Keratinocyte (primary cell): ENCODE results near the gene SCUBE1.

Experiments used
- EZH2 ChIP-seq: IDR thresholded peaks from one replicate; pipeline ENCODE4 v1.6.1; 2012; ENCODE audit warnings: inconsistent platforms, mild to moderate bottlenecking, low read length, moderate library complexity
- TF ChIP-seq, protein P1 (sequence below), 3 experiments: IDR thresholded peaks in 1 of 3; conservative IDR thresholded peaks in 1 of 3; optimal IDR thresholded peaks in 1 of 3; 2 replicates in 2 of 3; 3 replicates in 1 of 3; pipeline versions ENCODE3 to v1.5.1; 2011; ENCODE audit warnings: low read length in 3 of 3, mild to moderate bottlenecking in 3 of 3, moderate library complexity in 2 of 3, control low read depth in 1 of 3, inconsistent platforms in 1 of 3; ENCODE audit not compliant: insufficient read depth in 2 of 3; ENCODE audit errors: extremely low read depth in 1 of 3

DNA sequence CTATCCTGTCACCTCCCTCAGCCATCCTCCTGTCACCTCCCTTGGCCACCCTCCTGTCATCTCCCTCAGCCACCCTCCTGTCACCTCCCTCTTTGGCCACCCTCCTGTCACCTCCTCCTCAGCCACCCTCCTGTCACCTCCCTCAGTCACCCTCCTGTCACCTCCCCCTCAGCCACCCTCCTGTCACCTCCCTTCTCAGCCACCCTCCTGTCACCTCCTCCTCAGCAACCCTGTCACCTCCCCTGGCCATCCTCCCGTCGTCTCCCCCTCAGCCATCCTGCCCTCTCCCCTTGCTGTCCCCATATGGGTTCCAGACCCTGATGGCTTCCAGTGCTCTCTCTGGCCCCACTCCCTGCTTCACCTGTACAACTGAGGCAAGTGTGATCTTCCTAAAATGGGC lies 61.8 kb downstream of the SCUBE1 start:
- TF ChIP-seq, protein P1, sequence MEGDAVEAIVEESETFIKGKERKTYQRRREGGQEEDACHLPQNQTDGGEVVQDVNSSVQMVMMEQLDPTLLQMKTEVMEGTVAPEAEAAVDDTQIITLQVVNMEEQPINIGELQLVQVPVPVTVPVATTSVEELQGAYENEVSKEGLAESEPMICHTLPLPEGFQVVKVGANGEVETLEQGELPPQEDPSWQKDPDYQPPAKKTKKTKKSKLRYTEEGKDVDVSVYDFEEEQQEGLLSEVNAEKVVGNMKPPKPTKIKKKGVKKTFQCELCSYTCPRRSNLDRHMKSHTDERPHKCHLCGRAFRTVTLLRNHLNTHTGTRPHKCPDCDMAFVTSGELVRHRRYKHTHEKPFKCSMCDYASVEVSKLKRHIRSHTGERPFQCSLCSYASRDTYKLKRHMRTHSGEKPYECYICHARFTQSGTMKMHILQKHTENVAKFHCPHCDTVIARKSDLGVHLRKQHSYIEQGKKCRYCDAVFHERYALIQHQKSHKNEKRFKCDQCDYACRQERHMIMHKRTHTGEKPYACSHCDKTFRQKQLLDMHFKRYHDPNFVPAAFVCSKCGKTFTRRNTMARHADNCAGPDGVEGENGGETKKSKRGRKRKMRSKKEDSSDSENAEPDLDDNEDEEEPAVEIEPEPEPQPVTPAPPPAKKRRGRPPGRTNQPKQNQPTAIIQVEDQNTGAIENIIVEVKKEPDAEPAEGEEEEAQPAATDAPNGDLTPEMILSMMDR (optimal IDR thresholded peaks at IDR 0.05 in 1 of 3, IDR thresholded peaks at IDR 0.05 in 1 of 3, conservative IDR thresholded peaks at IDR 0.05 in 1 of 3; ENCODE audit: extremely low read depth in 1 of 3, insufficient read depth in 2 of 3, low read length in 3 of 3): no peak
- TF ChIP-seq EZH2: no peak
